H1 (cell line): ENCODE results near the gene TP53BP2. TPM values are rescaled to one million over a fixed set of nuclear protein-coding genes. Genes with fewer than 3 reads are reported as not detected.

Experiments
- CTCF ChIA-PET: fragments of 300-600 bp; sonication (Branson Sonifier 250); formaldehyde crosslinking; loops from one replicate; lab custom pipeline; 2021; ENCODE audit not compliant: partially characterized antibody; lab: Charles Lee
- POLR2A ChIA-PET: fragments of 300-600 bp; sonication (Branson Sonifier 250); formaldehyde crosslinking; loops from one replicate; lab custom pipeline; 2021; ENCODE audit warnings: inconsistent platforms; ENCODE audit not compliant: partially characterized antibody; lab: Charles Lee
- DNase-seq, 2 experiments: peaks; one replicate each; pipeline versions ENCODE4 v3.0.0 to v3.0.0-alpha.2; 2010 to 2022; ENCODE audit warnings: low spot score in 2 of 2, low read depth in 1 of 2, mixed read lengths in 1 of 2
- FAIRE-seq: peaks from 2 replicates; lab custom pipeline; 2011; peaks lifted over from hg19 to GRCh38; lab: Jason Lieb, UNC
- H2AFZ ChIP-seq: 2 replicates; pipeline ENCODE4 v1.8.1; 2012; ENCODE audit warnings: low read length, inconsistent platforms
- H2AK5ac ChIP-seq: 2 replicates; pipeline ENCODE4 v1.6.1; 2013; ENCODE audit warnings: low read depth, low read length
- H2BK120ac ChIP-seq: replicated peaks from 2 replicates; pipeline ENCODE3; 2013; ENCODE audit warnings: low read depth, low read length, inconsistent platforms
- H2BK12ac ChIP-seq: 2 replicates; pipeline ENCODE4 v1.6.1; 2013; ENCODE audit warnings: low read depth, low read length
- H2BK15ac ChIP-seq: 2 replicates; pipeline ENCODE4 v1.6.1; 2013; ENCODE audit warnings: low read length
- H2BK20ac ChIP-seq: 2 replicates; pipeline ENCODE4 v1.6.1; 2013; ENCODE audit warnings: low read length
- H2BK5ac ChIP-seq: 2 replicates; pipeline ENCODE4 v1.6.1; 2013; ENCODE audit warnings: low read depth, low read length
- H3K14ac ChIP-seq: 2 replicates; pipeline ENCODE4 v1.6.1; 2013; ENCODE audit warnings: inconsistent platforms; ENCODE audit not compliant: insufficient read length
- H3K18ac ChIP-seq: 2 replicates; pipeline ENCODE4 v1.6.1; 2013; ENCODE audit warnings: low read length; ENCODE audit errors: extremely low read depth
- H3K23ac ChIP-seq: 2 replicates; pipeline ENCODE4 v1.6.1; 2013; ENCODE audit warnings: inconsistent platforms; ENCODE audit not compliant: insufficient read length
- H3K23me2 ChIP-seq: 2 replicates; pipeline ENCODE4 v1.6.1; 2013; ENCODE audit warnings: low read depth, low read length
- H3K27ac ChIP-seq: 2 replicates; pipeline ENCODE4 v1.6.1; 2011; ENCODE audit warnings: low read depth, low read length, inconsistent platforms
- H3K27me3 ChIP-seq, 4 experiments: replicated peaks in 1 of 4; 1 replicate in 1 of 4; 2 replicates in 3 of 4; pipeline versions ENCODE4 v1.6.1 to v1.8.1; 2011 to 2013; ENCODE audit warnings: low read length in 3 of 4, mild to moderate bottlenecking in 3 of 4, inconsistent platforms in 2 of 4, mixed read lengths in 2 of 4, moderate library complexity in 1 of 4; ENCODE audit not compliant: control insufficient read depth in 3 of 4, insufficient read depth in 3 of 4; ENCODE audit errors: extremely low read depth in 1 of 4
- H3K36me3 ChIP-seq, 4 experiments: 2 replicates each; pipeline versions ENCODE4 v1.6.1 to v1.8.1; 2011 to 2013; ENCODE audit warnings: mild to moderate bottlenecking in 4 of 4, low read length in 3 of 4, moderate library complexity in 2 of 4, control low read depth in 1 of 4, inconsistent platforms in 1 of 4; ENCODE audit not compliant: insufficient read depth in 4 of 4, control insufficient read depth in 2 of 4
- H3K4ac ChIP-seq: replicated peaks from 2 replicates; pipeline ENCODE3; 2013; ENCODE audit warnings: low read length, low read depth, mixed read lengths, inconsistent platforms; ENCODE audit not compliant: insufficient read length
- H3K4me1 ChIP-seq, 4 experiments: replicated peaks in 1 of 4; 1 replicate in 1 of 4; 2 replicates in 3 of 4; pipeline versions ENCODE4 v1.6.1 to v1.8.1; 2011 to 2013; ENCODE audit warnings: low read length in 3 of 4, inconsistent platforms in 2 of 4, mixed read lengths in 1 of 4; ENCODE audit not compliant: insufficient read depth in 4 of 4, control insufficient read depth in 3 of 4
- H3K4me2 ChIP-seq, 2 experiments: 2 replicates each; pipeline versions ENCODE4 v1.6.1 to v1.8.1; 2011 to 2013; ENCODE audit warnings: low read depth in 2 of 2, low read length in 2 of 2, control low read depth in 1 of 2, inconsistent platforms in 1 of 2, mild to moderate bottlenecking in 1 of 2; ENCODE audit not compliant: insufficient read depth in 1 of 2
- H3K4me3 ChIP-seq, 4 experiments: fragments of 200-600, 300-600 bp in 1 of 4; sonication (generic), shearing (Covaris generic), sonication (Bioruptor Twin) in 1 of 4; 2 replicates each; pipeline versions ENCODE4 v1.5.1 to v1.8.1; 2011 to 2016; ENCODE audit warnings: low read length in 4 of 4, low read depth in 3 of 4, control low read depth in 2 of 4, inconsistent platforms in 2 of 4, mild to moderate bottlenecking in 2 of 4, mixed read lengths in 1 of 4, moderate library complexity in 1 of 4; ENCODE audit not compliant: insufficient read depth in 2 of 4; ENCODE audit errors: extremely low read depth in 1 of 4
- H3K56ac ChIP-seq: replicated peaks from 2 replicates; pipeline ENCODE3; 2013; ENCODE audit warnings: low read depth, mild to moderate bottlenecking, mixed read lengths, low read length, inconsistent platforms; ENCODE audit not compliant: insufficient read length
- H3K79me1 ChIP-seq: 2 replicates; pipeline ENCODE4 v1.6.1; 2013; ENCODE audit warnings: low read depth, low read length, control low read depth
- H3K79me2 ChIP-seq, 2 experiments: 2 replicates each; pipeline versions ENCODE4 v1.6.1 to v1.8.1; 2012 to 2013; ENCODE audit warnings: low read length in 2 of 2, mild to moderate bottlenecking in 2 of 2, inconsistent platforms in 1 of 2; ENCODE audit not compliant: insufficient read depth in 2 of 2, control insufficient read depth in 1 of 2
- H3K9ac ChIP-seq, 4 experiments: replicated peaks in 1 of 4; 1 replicate in 1 of 4; 2 replicates in 3 of 4; pipeline versions ENCODE4 v1.6.1 to v1.8.1; 2011 to 2013; ENCODE audit warnings: low read depth in 3 of 4, low read length in 3 of 4, control low read depth in 2 of 4, mild to moderate bottlenecking in 2 of 4, moderate library complexity in 2 of 4, inconsistent platforms in 1 of 4; ENCODE audit errors: extremely low read depth in 1 of 4
- H3K9me3 ChIP-seq, 2 experiments: 2 replicates each; pipeline versions ENCODE4 v1.6.1 to v1.8.1; 2012 to 2013; ENCODE audit warnings: mild to moderate bottlenecking in 2 of 2, moderate library complexity in 2 of 2, control low read depth in 1 of 2, inconsistent platforms in 1 of 2, low read depth in 1 of 2, low read length in 1 of 2, mixed read lengths in 1 of 2; ENCODE audit not compliant: insufficient read depth in 2 of 2
- H4K20me1 ChIP-seq, 2 experiments: replicated peaks in 1 of 2; 2 replicates each; pipeline versions ENCODE3 to v1.8.1; 2011 to 2013; ENCODE audit warnings: inconsistent platforms in 2 of 2, low read length in 2 of 2, mild to moderate bottlenecking in 1 of 2; ENCODE audit not compliant: insufficient read depth in 2 of 2, control insufficient read depth in 1 of 2
- H4K5ac ChIP-seq: 2 replicates; pipeline ENCODE4 v1.6.1; 2013; ENCODE audit warnings: low read length, low read depth, mixed read lengths, inconsistent platforms; ENCODE audit not compliant: insufficient read length
- H4K8ac ChIP-seq: 2 replicates; pipeline ENCODE4 v1.8.0; 2013; ENCODE audit warnings: mild to moderate bottlenecking, moderate library complexity, low read length, inconsistent platforms; ENCODE audit not compliant: insufficient read depth; ENCODE audit errors: extremely low read depth
- H4K91ac ChIP-seq: replicated peaks from 2 replicates; pipeline ENCODE3; 2013; ENCODE audit warnings: low read length, mixed read lengths, inconsistent platforms; ENCODE audit not compliant: insufficient read length
- MAFK ChIP-seq: IDR thresholded peaks from 2 replicates; pipeline ENCODE4 v1.6.1; 2012; ENCODE audit warnings: low read depth, mild to moderate bottlenecking, improper control_type of control experiment, low read length
- WGBS, 2 experiments: shearing (Covaris generic) in 1 of 2; methylation state at CpG; one replicate each; pipeline versions ENCODE4 v1.1.6 to v1.1.7; 2013 to 2015; ENCODE audit warnings: low lambda C conversion rate in 2 of 2, mixed read lengths in 2 of 2, inconsistent platforms in 1 of 2, low coverage in 1 of 2, missing lambda C conversion rate in 1 of 2; ENCODE audit not compliant: insufficient replicate concordance in 2 of 2, insufficient coverage in 1 of 2, insufficient read length in 1 of 2; ENCODE audit errors: extremely low coverage in 1 of 2, missing lambda C conversion rate in 1 of 2; 5-methylcytosine and 5-hydroxymethylcytosine counted together
- polyA plus RNA-seq, 7 experiments: library from polyadenylated mRNA; depleted of rRNA in 3 of 7; stranded (reverse) in 5 of 7; unstranded in 2 of 7; fragments of >200 nt in 5 of 7; fragments of 200-250 nt in 2 of 7; gene quantifications; 1 replicate in 5 of 7; 2 replicates in 1 of 7; 4 replicates in 1 of 7; pipeline versions ENCODE4 v1.2.1 to v1.2.3, GENCODE V29; 2011 to 2013; ENCODE audit warnings: missing spikeins in 2 of 7, mixed read lengths in 2 of 7
- total RNA-seq: library from RNA; stranded (reverse); fragmentation: NEBNext Ultra II Directional; extraction: Animal tissue kit (Norgen Biotek cat#: 25700); gene quantifications from 2 replicates; pipeline ENCODE4 v1.2.1, GENCODE V29; 2021

The TP53BP2 gene
- total and polyA plus RNA-seq, 2 of the 8 experiments (the other 6 are each of a cell fraction or from before 2014, with no cell fraction given), result 18.0 to 38.7 TPM

- DNase-seq, result no peak
- no peaks in the 10 kb centered on the region; the same call in 1 of the 2 replicates for H3K23me2 ChIP-seq
- H2BK15ac ChIP-seq, result no peak overlapping the region
- no peak overlapping the region for H3K56ac ChIP-seq
- POLR2A ChIA-PET, result interaction anchor here (0.6 to 4.9 kb wide), 4 partner anchors 13 to 303 kb away, joined by 3 to 28 read pairs (median 4); partner anchors contain the start of gene TP53BP2
- H2BK20ac ChIP-seq, result no peak overlapping the region
- no peak for TF ChIP-seq MAFK
- H3K9ac ChIP-seq, result no peak overlapping the region
- no peak overlapping the region for H3K18ac ChIP-seq
- H3K4me2 ChIP-seq, result no peak overlapping the region
- H3K4me3 ChIP-seq, result no peak overlapping the region
- H2AK5ac ChIP-seq, result no peak overlapping the region
- no peak overlapping the region for H4K8ac ChIP-seq
- peaks cover 13 to 17% of the 10 kb centered on the region in 2 experiments for H4K20me1 ChIP-seq
- CTCF ChIA-PET, result interaction anchor here (2.1 kb wide), 1 partner anchor 13 kb away, joined by 16 read pairs; no protein-coding TSS in a partner anchor
- peaks cover 0 to 19% (median 3%) of the 10 kb centered on the region in 4 experiments; a peak in 5 of 8 replicates for H3K36me3 ChIP-seq
- no peak for FAIRE-seq
- peaks cover 25% of the 10 kb centered on the region for H3K79me1 ChIP-seq
- no peaks in the 10 kb centered on the region for H3K27me3 ChIP-seq
- peaks cover 0 to 7% (median 3%) of the 10 kb centered on the region in 4 experiments; a peak in 5 of 7 replicates for H3K4me1 ChIP-seq
- peaks cover 33 to 90% of the 10 kb centered on the region in 2 experiments for H3K79me2 ChIP-seq
- H3K27ac ChIP-seq, result no peak overlapping the region
- WGBS, 2 experiments, result 89% methylated on average over 9 of the region's 9 CpGs; no CpG with 5 or more reads in 1 of the 2 experiments
- no peak overlapping the region for H2BK120ac ChIP-seq
- no peak overlapping the region for H4K5ac ChIP-seq
- no peak overlapping the region for H3K4ac ChIP-seq
- no peak overlapping the region for H2AFZ ChIP-seq
- no peak overlapping the region for H3K23ac ChIP-seq
- H3K14ac ChIP-seq, result no peak overlapping the region
- H2BK12ac ChIP-seq, result no peak overlapping the region
- no peak overlapping the region for H2BK5ac ChIP-seq
- H3K9me3 ChIP-seq, result no peaks in the 10 kb centered on the region
- H4K91ac ChIP-seq, result no peak overlapping the region
These were observed 21.5 kb downstream of the TP53BP2 start for GRCh38 chr1:223824287-223824686.
